ENCODE measurements around the gene PRKAB2. TPM values are rescaled to one million over a fixed set of nuclear protein-coding genes. Genes with fewer than 3 reads are reported as not detected.
"Not testable (repeated sequence)": the region's sequence is repeated elsewhere in the genome, so short reads cannot be mapped to it uniquely, and the experiment has no call there.

The PRKAB2 gene
- total and polyA plus RNA-seq, 10 donors: 4.6 to 19.1 (median 9.8) TPM

DNA sequence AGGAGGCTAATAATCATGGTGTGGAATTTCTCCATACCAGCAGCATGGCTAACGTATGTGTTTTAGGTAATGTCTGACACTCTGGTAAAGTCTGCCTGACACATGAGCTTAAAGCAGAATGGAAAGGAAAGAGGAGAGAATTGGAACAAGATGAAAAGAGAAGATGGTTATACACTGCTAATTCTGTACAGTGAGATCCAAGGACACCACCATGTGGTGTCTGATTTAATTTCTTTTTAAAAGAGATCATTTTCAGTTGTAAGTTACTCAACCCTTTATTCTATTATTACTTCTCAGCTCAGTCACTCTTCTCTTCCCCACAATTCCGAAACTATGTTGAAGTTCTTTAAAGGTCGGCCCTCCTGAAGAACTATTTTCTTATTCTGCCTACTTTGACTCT lies 15.6 kb downstream of the PRKAB2 start:
- DNase-seq: no peak
- 94 to 99% (median 95%) methylated on average over 3 of the region's 3 CpGs for WGBS, 5 donors
- H3K27me3 ChIP-seq (replicated peaks in 1 of 7): no peaks in the 10 kb centered on the region
- H3K27ac ChIP-seq: no peak overlapping the region
- no peaks in the 10 kb centered on the region for H3K9me3 ChIP-seq
- H3K36me3 ChIP-seq: peaks cover 4 to 86% (median 37%) of the 10 kb centered on the region in 6 donors
- H3K4me3 ChIP-seq: no peak overlapping the region
- TF ChIP-seq POLR2A (IDR thresholded peaks at IDR 0.05): no peak
- no peak for TF ChIP-seq POLR2AphosphoS5 (IDR thresholded peaks at IDR 0.05)
- TF ChIP-seq, protein P1, sequence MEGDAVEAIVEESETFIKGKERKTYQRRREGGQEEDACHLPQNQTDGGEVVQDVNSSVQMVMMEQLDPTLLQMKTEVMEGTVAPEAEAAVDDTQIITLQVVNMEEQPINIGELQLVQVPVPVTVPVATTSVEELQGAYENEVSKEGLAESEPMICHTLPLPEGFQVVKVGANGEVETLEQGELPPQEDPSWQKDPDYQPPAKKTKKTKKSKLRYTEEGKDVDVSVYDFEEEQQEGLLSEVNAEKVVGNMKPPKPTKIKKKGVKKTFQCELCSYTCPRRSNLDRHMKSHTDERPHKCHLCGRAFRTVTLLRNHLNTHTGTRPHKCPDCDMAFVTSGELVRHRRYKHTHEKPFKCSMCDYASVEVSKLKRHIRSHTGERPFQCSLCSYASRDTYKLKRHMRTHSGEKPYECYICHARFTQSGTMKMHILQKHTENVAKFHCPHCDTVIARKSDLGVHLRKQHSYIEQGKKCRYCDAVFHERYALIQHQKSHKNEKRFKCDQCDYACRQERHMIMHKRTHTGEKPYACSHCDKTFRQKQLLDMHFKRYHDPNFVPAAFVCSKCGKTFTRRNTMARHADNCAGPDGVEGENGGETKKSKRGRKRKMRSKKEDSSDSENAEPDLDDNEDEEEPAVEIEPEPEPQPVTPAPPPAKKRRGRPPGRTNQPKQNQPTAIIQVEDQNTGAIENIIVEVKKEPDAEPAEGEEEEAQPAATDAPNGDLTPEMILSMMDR (IDR thresholded peaks at IDR 0.05 in 8 of 11, conservative IDR thresholded peaks at IDR 0.05 in 3 of 11): no peak
- intact Hi-C loops (cut with DNase I; ENCODE audit: low total_unique reads): no loop called here
- H3K4me1 ChIP-seq: no peaks in the 10 kb centered on the region

DNA sequence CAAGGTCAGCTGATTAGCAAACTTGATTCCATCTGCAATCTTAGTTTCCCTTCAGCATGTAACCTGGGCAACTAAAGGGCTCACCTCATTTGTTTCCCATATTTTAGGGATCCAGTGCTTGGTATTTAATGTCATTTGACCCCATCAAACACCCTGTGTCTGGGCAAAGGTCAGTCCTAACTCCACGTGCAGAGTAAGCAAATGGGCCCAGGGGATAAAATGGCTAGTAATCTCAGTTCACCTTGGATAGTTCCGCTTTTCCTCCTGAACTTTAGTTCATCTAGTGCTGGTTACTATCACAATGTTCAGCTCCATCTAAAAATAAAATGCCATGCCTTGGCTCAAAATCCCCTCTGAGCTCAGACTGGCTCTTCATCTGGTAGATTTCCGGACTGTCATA lies 19.5 kb downstream of the PRKAB2 start:
- 86 to 95% (median 92%) methylated on average over 3 of the region's 3 CpGs for WGBS, 5 donors
- Histone ChIP-seq H3K27ac (no peak overlapping the region), H3K36me3 (peaks cover 0 to 48% (median 6%) of the 10 kb centered on the region in 6 donors), H3K27me3 (replicated peaks in 1 of 7) (no peaks in the 10 kb centered on the region), H3K4me1 (no peaks in the 10 kb centered on the region), H3K4me3 (no peak overlapping the region), H3K9me3 (no peaks in the 10 kb centered on the region)
- intact Hi-C loops (cut with DNase I; ENCODE audit: low total_unique reads): no loop called here
- TF ChIP-seq POLR2AphosphoS5 (IDR thresholded peaks at IDR 0.05) (no peak), POLR2A (IDR thresholded peaks at IDR 0.05) (no peak)
- TF ChIP-seq, protein P1 (IDR thresholded peaks at IDR 0.05 in 8 of 11, conservative IDR thresholded peaks at IDR 0.05 in 3 of 11): no peak
- DNase-seq: no peak

DNA sequence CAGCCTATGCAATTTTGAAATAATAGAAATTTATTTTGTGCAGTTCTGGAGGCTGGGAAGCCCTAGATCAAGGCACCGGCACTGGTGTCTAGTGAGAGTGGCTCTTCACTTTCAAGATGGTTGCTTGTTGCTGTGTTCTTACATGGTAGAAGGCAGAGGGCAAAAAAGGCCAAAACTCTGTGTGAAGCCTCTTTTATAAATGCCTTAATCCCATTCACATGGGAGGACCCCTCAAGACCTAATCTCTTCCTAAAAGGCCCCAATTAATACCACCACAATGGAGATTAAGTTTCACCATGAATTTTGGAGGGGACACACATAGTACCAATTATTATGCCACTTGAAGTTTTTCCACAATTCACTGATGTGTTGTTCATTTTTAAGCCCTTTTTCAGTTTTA lies 21.0 kb downstream of the PRKAB2 start:
- 87 to 100% (median 96%) methylated on average over 1 of the region's 1 CpG for whole genome bisulfite sequencing, 5 donors
- intact Hi-C loops (cut with DNase I; ENCODE audit: low total_unique reads): no loop called here
- no peak overlapping the region for H3K27ac ChIP-seq
- DNase-seq: no peak
- H3K4me3 ChIP-seq: no peak overlapping the region
- no peak for TF ChIP-seq POLR2AphosphoS5 (IDR thresholded peaks at IDR 0.05)
- TF ChIP-seq, protein P1 (IDR thresholded peaks at IDR 0.05 in 8 of 11, conservative IDR thresholded peaks at IDR 0.05 in 3 of 11): no peak
- no peak for TF ChIP-seq POLR2A (IDR thresholded peaks at IDR 0.05)
- H3K27me3 ChIP-seq (replicated peaks in 1 of 7): no peaks in the 10 kb centered on the region
- H3K9me3 ChIP-seq: no peaks in the 10 kb centered on the region
- no peaks in the 10 kb centered on the region for H3K4me1 ChIP-seq
- peaks cover 0 to 32% (median 2%) of the 10 kb centered on the region in 6 donors for H3K36me3 ChIP-seq

DNA sequence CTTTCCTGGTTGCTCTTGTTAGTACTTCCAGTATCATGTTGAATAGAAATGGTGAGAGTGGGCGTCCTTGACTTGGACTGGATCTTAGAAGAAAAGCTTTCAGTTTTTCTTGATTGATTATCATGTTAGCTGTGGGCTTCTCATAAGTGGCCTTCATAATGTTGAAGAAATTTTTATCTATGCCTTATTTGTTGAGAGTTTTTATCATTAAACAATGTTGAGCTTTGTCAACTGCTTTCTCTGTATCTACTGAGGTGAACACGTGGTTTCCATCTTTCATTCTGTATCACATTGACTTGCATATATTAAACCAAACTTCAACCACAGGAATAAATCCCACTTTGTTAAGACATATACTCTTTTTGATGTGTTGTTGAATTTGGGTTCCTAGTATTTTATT lies 29.4 kb downstream of the PRKAB2 start:
- H3K27ac ChIP-seq: no peak overlapping the region
- WGBS, 5 donors: 76 to 93% (median 85%) methylated on average over 2 of the region's 2 CpGs
- TF ChIP-seq, protein P1 (IDR thresholded peaks at IDR 0.05 in 8 of 11, conservative IDR thresholded peaks at IDR 0.05 in 3 of 11): no peak
- no peak for TF ChIP-seq POLR2A (IDR thresholded peaks at IDR 0.05)
- no peak overlapping the region for H3K4me3 ChIP-seq
- H3K36me3 ChIP-seq: no peaks in the 10 kb centered on the region
- intact Hi-C loops (cut with DNase I; ENCODE audit: low total_unique reads): no loop called here
- H3K27me3 ChIP-seq (replicated peaks in 1 of 7): peaks cover 0 to 10% (median 0%) of the 10 kb centered on the region in 7 donors
- no peaks in the 10 kb centered on the region for H3K4me1 ChIP-seq
- no peak for DNase-seq
- no peaks in the 10 kb centered on the region for H3K9me3 ChIP-seq

DNA sequence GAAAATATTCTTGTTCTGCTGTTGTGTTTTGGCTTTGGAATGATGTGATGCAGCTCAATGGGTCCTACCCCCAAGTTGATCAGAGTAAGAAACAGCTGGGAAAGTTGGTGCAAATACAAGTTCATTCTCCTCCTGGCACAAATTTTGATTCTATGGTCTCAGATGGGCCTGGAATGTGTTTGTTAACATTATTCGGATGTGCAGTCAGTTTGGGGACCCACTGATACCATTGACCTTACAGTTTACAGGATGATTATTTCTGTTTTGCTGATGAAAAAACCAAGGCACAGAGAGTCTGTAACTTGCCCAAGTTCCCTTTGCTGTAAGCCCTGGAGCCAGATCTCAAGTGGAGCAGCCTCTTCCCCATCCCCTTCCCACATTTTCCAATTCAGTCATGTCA lies 41.5 kb downstream of the PRKAB2 start:
- H3K4me1 ChIP-seq; H3K27ac ChIP-seq; H3K9me3 ChIP-seq; H3K36me3 ChIP-seq; DNase-seq; intact Hi-C loops (cut with DNase I; ENCODE audit: low total_unique reads); H3K4me3 ChIP-seq: not testable (repeated sequence)
- 83 to 100% (median 88%) methylated on average over 1 of the region's 1 CpG for WGBS, 5 donors
- peaks cover 0 to 12% (median 0%) of the 10 kb centered on the region in 7 donors for H3K27me3 ChIP-seq (replicated peaks in 1 of 7)

Data from spleen (tissue), 11 donors.